Endodermal cell (in vitro differentiated cells): ENCODE results near the gene ELMOD1. TPM values are rescaled to one million over a fixed set of nuclear protein-coding genes. Genes with fewer than 3 reads are reported as not detected.
A peak's percentile ranks its signal among the peaks of the same experiment; 100 is the strongest.

ENCODE experiments used
- DNase-seq: peaks from one replicate; pipeline ENCODE4 v3.0.0-alpha.2; 2017
- H3K27ac ChIP-seq: 2 replicates; pipeline ENCODE4 v1.5.1; 2013; ENCODE audit warnings: mild to moderate bottlenecking, low read depth, low read length, moderate library complexity
- H3K27me3 ChIP-seq: 2 replicates; pipeline ENCODE4 v1.6.1; 2013; ENCODE audit warnings: mild to moderate bottlenecking, low read length, moderate library complexity; ENCODE audit not compliant: insufficient read depth, control insufficient read depth, poor library complexity, severe bottlenecking
- H3K36me3 ChIP-seq: 2 replicates; pipeline ENCODE4 v1.7.0; 2013; ENCODE audit warnings: mild to moderate bottlenecking, low read length, moderate library complexity; ENCODE audit not compliant: control insufficient read depth, insufficient read depth
- H3K4me1 ChIP-seq: one replicate; pipeline ENCODE4 v1.7.0; 2013; ENCODE audit warnings: low read length; ENCODE audit not compliant: control insufficient read depth, insufficient read depth
- H3K4me3 ChIP-seq: 2 replicates; pipeline ENCODE4 v1.5.1; 2013; ENCODE audit warnings: mild to moderate bottlenecking, low read length, moderate library complexity
- H3K9ac ChIP-seq: 2 replicates; pipeline ENCODE4 v1.6.1; 2013; ENCODE audit warnings: mild to moderate bottlenecking, low read length, moderate library complexity; ENCODE audit not compliant: poor library complexity, severe bottlenecking; ENCODE audit errors: extremely low read depth
- H3K9me3 ChIP-seq: 2 replicates; pipeline ENCODE4 v1.6.1; 2013; ENCODE audit warnings: mild to moderate bottlenecking, low read length, moderate library complexity; ENCODE audit not compliant: control insufficient read depth
- H3K27ac Mint-ChIP-seq: 2 replicates; pipeline ENCODE4 v1.8.0; 2020; ENCODE audit warnings: mixed read lengths
- H3K27me3 Mint-ChIP-seq: 2 replicates; pipeline ENCODE4 v1.8.0; 2021; ENCODE audit warnings: mild to moderate bottlenecking, mixed read lengths; ENCODE audit not compliant: insufficient read depth
- H3K36me3 Mint-ChIP-seq: 2 replicates; pipeline ENCODE4 v1.8.0; 2020; ENCODE audit warnings: low read depth, mixed read lengths
- H3K4me1 Mint-ChIP-seq: 2 replicates; pipeline ENCODE4 v1.8.0; 2020; ENCODE audit warnings: mixed read lengths
- H3K4me3 Mint-ChIP-seq: 2 replicates; pipeline ENCODE4 v1.8.0; 2020; ENCODE audit warnings: mild to moderate bottlenecking, moderate library complexity, mixed read lengths
- H3K9me3 Mint-ChIP-seq: 2 replicates; pipeline ENCODE4 v1.8.0; 2020; ENCODE audit warnings: mild to moderate bottlenecking, mixed read lengths
- WGBS, 2 experiments: methylation state at CpG; one replicate each; pipeline versions ENCODE4 v1.1.5 to v1.1.7; 2013; ENCODE audit warnings: missing lambda C conversion rate in 2 of 2, mixed read lengths in 1 of 2; ENCODE audit not compliant: insufficient coverage in 1 of 2, insufficient read length in 1 of 2; 5-methylcytosine and 5-hydroxymethylcytosine counted together
- total RNA-seq, 2 donors: library from RNA; stranded (reverse); fragmentation: NEBNext Ultra II Directional in 1 of 2; extraction: Animal tissue kit (Norgen Biotek cat#: 25700) in 1 of 2; gene quantifications; 2 replicates in 1 of 2; 3 replicates in 1 of 2; pipeline ENCODE4 v1.2.1, GENCODE V29; 2021
- TF ChIP-seq, protein P1 (sequence below): fragments of 200-600 bp; sonication (generic); conservative IDR thresholded peaks from 2 replicates; pipeline ENCODE4 v1.5.0; 2021; ENCODE audit warnings: antibody characterized with exemption, mild to moderate bottlenecking

ELMOD1 gene
- total RNA-seq, 2 donors from 2014 or later, result 0.46 to 0.60 TPM

DNA sequence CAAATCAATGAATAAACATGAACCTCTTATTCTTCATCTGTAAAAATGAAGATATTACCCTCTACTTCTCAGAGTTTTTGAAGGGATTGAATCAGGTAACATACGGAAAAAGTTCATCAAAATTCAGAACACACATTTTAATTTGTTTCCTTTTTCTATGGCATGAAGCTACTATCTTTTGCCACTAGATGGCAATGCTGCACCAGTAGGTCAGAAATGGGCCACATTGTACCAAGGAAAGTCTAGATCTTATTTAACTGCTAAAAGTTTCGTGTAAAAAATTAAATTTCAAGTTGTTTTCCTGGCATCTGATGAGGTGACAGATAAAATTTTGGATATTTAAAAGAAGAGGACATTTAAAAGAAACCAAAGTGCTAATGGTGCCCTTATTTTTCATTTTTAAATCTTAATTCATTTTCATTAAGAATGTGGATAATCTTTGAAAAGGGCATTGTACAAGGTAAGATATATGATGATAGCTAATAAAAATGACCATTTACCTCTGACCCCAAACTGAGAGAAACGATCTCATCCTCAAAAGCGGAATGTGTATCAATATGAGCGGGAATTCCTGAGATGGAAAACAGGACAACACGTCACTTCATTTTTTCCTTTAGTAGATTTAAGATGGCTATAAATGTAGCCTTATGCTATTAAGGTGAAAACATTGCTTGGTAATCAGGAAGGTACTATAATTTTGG, 41.5 kb upstream of the ELMOD1 start:
- no peaks in the 10 kb centered on the region for H3K9me3 Mint-ChIP-seq
- TF ChIP-seq, protein P1, sequence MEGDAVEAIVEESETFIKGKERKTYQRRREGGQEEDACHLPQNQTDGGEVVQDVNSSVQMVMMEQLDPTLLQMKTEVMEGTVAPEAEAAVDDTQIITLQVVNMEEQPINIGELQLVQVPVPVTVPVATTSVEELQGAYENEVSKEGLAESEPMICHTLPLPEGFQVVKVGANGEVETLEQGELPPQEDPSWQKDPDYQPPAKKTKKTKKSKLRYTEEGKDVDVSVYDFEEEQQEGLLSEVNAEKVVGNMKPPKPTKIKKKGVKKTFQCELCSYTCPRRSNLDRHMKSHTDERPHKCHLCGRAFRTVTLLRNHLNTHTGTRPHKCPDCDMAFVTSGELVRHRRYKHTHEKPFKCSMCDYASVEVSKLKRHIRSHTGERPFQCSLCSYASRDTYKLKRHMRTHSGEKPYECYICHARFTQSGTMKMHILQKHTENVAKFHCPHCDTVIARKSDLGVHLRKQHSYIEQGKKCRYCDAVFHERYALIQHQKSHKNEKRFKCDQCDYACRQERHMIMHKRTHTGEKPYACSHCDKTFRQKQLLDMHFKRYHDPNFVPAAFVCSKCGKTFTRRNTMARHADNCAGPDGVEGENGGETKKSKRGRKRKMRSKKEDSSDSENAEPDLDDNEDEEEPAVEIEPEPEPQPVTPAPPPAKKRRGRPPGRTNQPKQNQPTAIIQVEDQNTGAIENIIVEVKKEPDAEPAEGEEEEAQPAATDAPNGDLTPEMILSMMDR, result peak; percentile 92
- H3K27ac Mint-ChIP-seq, result no peak overlapping the region
- Histone ChIP-seq H3K9me3 (no peaks in the 10 kb centered on the region), H3K4me3 (no peak overlapping the region), H3K27ac (no peak overlapping the region), H3K4me1 (no peaks in the 10 kb centered on the region), H3K27me3 (no peaks in the 10 kb centered on the region), H3K36me3 (peaks cover 24% of the 10 kb centered on the region), H3K9ac (no peak overlapping the region)
- no peak overlapping the region for H3K4me3 Mint-ChIP-seq
- 89 to 90% methylated on average over 5 to 6 of the region's 6 CpGs for WGBS, 2 experiments
- no peaks in the 10 kb centered on the region for H3K27me3 Mint-ChIP-seq
- DNase-seq, result no peak
- H3K4me1 Mint-ChIP-seq, result no peaks in the 10 kb centered on the region
- peaks cover 18% of the 10 kb centered on the region for H3K36me3 Mint-ChIP-seq

DNA sequence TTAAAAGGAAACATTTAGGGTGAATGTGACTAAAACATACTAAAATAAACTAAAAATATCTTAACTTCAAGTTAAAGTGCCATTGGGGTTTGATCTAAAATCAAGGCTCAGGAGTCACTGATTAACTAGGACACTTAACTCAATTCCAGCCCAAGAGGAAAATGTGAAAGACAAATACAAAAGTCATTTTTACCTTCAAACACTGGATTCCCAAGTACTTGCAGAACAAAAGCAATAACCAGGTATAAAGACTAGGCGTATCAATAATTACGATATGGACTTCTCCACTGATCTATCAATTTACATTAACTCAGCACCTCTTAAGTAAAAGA, 41.0 kb upstream of the ELMOD1 start:
- peak overlapping the region; percentile 30 for H3K27ac Mint-ChIP-seq
- Histone ChIP-seq H3K4me3 (no peak overlapping the region), H3K27me3 (no peaks in the 10 kb centered on the region), H3K27ac (no peak overlapping the region), H3K9ac (no peak overlapping the region), H3K36me3 (peaks cover 28% of the 10 kb centered on the region), H3K9me3 (no peaks in the 10 kb centered on the region), H3K4me1 (no peaks in the 10 kb centered on the region)
- H3K9me3 Mint-ChIP-seq, result no peaks in the 10 kb centered on the region
- H3K27me3 Mint-ChIP-seq, result no peaks in the 10 kb centered on the region
- TF ChIP-seq, protein P1, result no peak
- peaks cover 18% of the 10 kb centered on the region for H3K36me3 Mint-ChIP-seq
- 100% methylated on average over 2 of the region's 2 CpGs for WGBS, 2 experiments
- H3K4me1 Mint-ChIP-seq, result no peaks in the 10 kb centered on the region
- no peak overlapping the region for H3K4me3 Mint-ChIP-seq
- DNase-seq, result no peak

DNA sequence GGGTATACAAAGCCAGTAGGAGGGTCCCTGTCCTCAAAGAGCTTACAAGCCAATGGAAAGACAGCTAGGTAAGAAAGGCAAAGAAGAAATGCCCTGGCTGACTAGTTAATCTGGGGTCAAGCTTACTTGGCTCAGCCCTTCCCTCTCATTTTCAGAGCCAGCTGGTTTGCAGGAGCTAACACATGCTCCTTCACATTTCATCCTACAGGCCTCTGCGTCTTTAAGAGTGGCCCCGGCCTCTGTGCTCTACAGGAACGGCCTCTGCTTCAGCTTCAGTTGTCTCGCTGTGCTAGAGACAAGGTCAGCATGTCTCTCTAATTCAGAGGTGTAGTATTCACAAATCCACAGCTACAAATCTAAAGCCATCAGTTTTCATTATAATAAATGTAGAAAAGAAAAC, 40.6 kb upstream of the ELMOD1 start:
- Histone ChIP-seq H3K9ac (no peak overlapping the region), H3K27ac (no peak overlapping the region), H3K4me3 (no peak overlapping the region), H3K9me3 (no peaks in the 10 kb centered on the region), H3K27me3 (no peaks in the 10 kb centered on the region), H3K36me3 (peaks cover 28% of the 10 kb centered on the region), H3K4me1 (no peaks in the 10 kb centered on the region)
- H3K36me3 Mint-ChIP-seq, result peaks cover 18% of the 10 kb centered on the region
- TF ChIP-seq, protein P1, result no peak
- H3K27me3 Mint-ChIP-seq, result no peaks in the 10 kb centered on the region
- DNase-seq, result no peak
- H3K4me1 Mint-ChIP-seq, result no peaks in the 10 kb centered on the region
- WGBS, 2 experiments, result 98 to 100% methylated on average over 2 to 4 of the region's 4 CpGs
- H3K9me3 Mint-ChIP-seq, result no peaks in the 10 kb centered on the region
- H3K4me3 Mint-ChIP-seq, result no peak overlapping the region
- H3K27ac Mint-ChIP-seq, result peak overlapping the region; percentile 30
